HEK293 (cell line): ENCODE data around the gene ICAM4.
A peak's percentile ranks its signal among the peaks of the same experiment; 100 is the strongest.

Experiments used
- CTCF ChIA-PET: fragments of 350-600 bp; formaldehyde crosslinking; extraction: SDS; loops from one replicate; lab custom pipeline; 2021; ENCODE audit warnings: antibody characterized with exemption; lab: Yijun Ruan, JAX
- POLR2A ChIA-PET: fragments of 300-600 bp; formaldehyde crosslinking; extraction: SDS; loops from one replicate; lab custom pipeline; 2020; ENCODE audit warnings: antibody characterized with exemption, inconsistent platforms; lab: Yijun Ruan, JAX
- H3K27ac ChIP-seq: fragments of 200-500 bp; sonication (Bioruptor generic); 2 replicates; pipeline ENCODE4 v1.5.1; 2014; ENCODE audit warnings: low read depth, low read length, control low read depth, inconsistent platforms; ENCODE audit errors: extremely low read depth
- H3K36me3 ChIP-seq, 2 experiments: fragments of 200-500 bp in 1 of 2; sonication (Bioruptor generic) in 1 of 2; 1 replicate in 1 of 2; 2 replicates in 1 of 2; pipeline ENCODE4 v1.5.1; 2014 to 2017; ENCODE audit warnings: inconsistent platforms in 2 of 2, low read length in 2 of 2; ENCODE audit not compliant: control insufficient read depth in 2 of 2, insufficient read depth in 1 of 2
- H3K4me1 ChIP-seq: fragments of 200-500 bp; sonication (Bioruptor generic); 2 replicates; pipeline ENCODE4 v1.5.1; 2014; ENCODE audit warnings: mild to moderate bottlenecking, low read length, inconsistent platforms; ENCODE audit not compliant: control insufficient read depth, insufficient read depth
- H3K4me3 ChIP-seq: 2 replicates; pipeline ENCODE4 v1.5.1; 2011; ENCODE audit warnings: low read depth, mild to moderate bottlenecking, control low read depth, low read length, moderate library complexity
- H3K9me3 ChIP-seq: fragments of 200-500 bp; sonication (Bioruptor generic); 2 replicates; pipeline ENCODE4 v1.5.1; 2014; ENCODE audit warnings: low read depth, low read length, inconsistent platforms; ENCODE audit not compliant: control insufficient read depth, insufficient read depth
- MYNN ChIP-seq: fragments of 450-650 bp; formaldehyde crosslinking; IDR thresholded peaks from 2 replicates; pipeline ENCODE4 v1.5.1; 2016; ENCODE audit warnings: missing biosample characterization, missing genetic modification characterization, borderline replicate concordance
- REPIN1 ChIP-seq: fragments of 450-650 bp; formaldehyde crosslinking; IDR thresholded peaks from 2 replicates; pipeline ENCODE4 v1.5.1; 2017; ENCODE audit warnings: missing biosample characterization, missing genetic modification characterization, low read depth
- SALL2 ChIP-seq: fragments of 450-650 bp; formaldehyde crosslinking; IDR thresholded peaks from 2 replicates; pipeline ENCODE4 v1.5.0; 2017; ENCODE audit warnings: missing biosample characterization, mild to moderate bottlenecking, missing genetic modification characterization, borderline replicate concordance
- ZEB2 ChIP-seq: fragments of 450-650 bp; formaldehyde crosslinking; IDR thresholded peaks from 2 replicates; pipeline ENCODE4 v1.5.1; 2016; ENCODE audit warnings: missing biosample characterization, missing genetic modification characterization
- ZFHX2 ChIP-seq: fragments of 450-650 bp; formaldehyde crosslinking; conservative IDR thresholded peaks from 2 replicates; pipeline ENCODE4 v1.5.1; 2016; ENCODE audit warnings: missing biosample characterization, missing genetic modification characterization
- ZIC2 ChIP-seq: fragments of 450-650 bp; formaldehyde crosslinking; IDR thresholded peaks from 2 replicates; pipeline ENCODE4 v1.5.1; 2016; ENCODE audit warnings: missing biosample characterization, missing genetic modification characterization
- ZNF202 ChIP-seq: fragments of 450-650 bp; formaldehyde crosslinking; IDR thresholded peaks from 2 replicates; pipeline ENCODE4 v1.5.1; 2016; ENCODE audit warnings: missing biosample characterization, missing genetic modification characterization, borderline replicate concordance
- ZNF335 ChIP-seq: fragments of 450-650 bp; formaldehyde crosslinking; conservative IDR thresholded peaks from 2 replicates; pipeline ENCODE4 v1.5.1; 2016; ENCODE audit warnings: missing biosample characterization, missing genetic modification characterization
- ZNF423 ChIP-seq: fragments of 450-650 bp; formaldehyde crosslinking; IDR thresholded peaks from 2 replicates; pipeline ENCODE4 v1.5.1; 2016; ENCODE audit warnings: missing biosample characterization, missing genetic modification characterization
- ZNF530 ChIP-seq: fragments of 450-650 bp; formaldehyde crosslinking; IDR thresholded peaks from 2 replicates; pipeline ENCODE4 v1.5.1; 2016; ENCODE audit warnings: low read depth, missing biosample characterization, missing genetic modification characterization
- ZNF549 ChIP-seq: fragments of 450-650 bp; IDR thresholded peaks from 2 replicates; pipeline ENCODE4 v1.5.1; 2018; ENCODE audit warnings: missing biosample characterization, missing genetic modification characterization, mild to moderate bottlenecking, inconsistent platforms, moderate library complexity
- ZNF555 ChIP-seq: fragments of 450-650 bp; formaldehyde crosslinking; conservative IDR thresholded peaks from 2 replicates; pipeline ENCODE4 v1.5.1; 2017; ENCODE audit warnings: missing biosample characterization, mild to moderate bottlenecking, missing genetic modification characterization, inconsistent platforms
- ZNF596 ChIP-seq: fragments of 450-650 bp; IDR thresholded peaks from 2 replicates; pipeline ENCODE4 v1.5.0; 2018; ENCODE audit warnings: missing biosample characterization, mild to moderate bottlenecking, missing genetic modification characterization, moderate library complexity
- ZNF629 ChIP-seq: fragments of 450-650 bp; formaldehyde crosslinking; IDR thresholded peaks from 2 replicates; pipeline ENCODE4 v1.5.1; 2017; ENCODE audit warnings: missing biosample characterization, missing genetic modification characterization
- ZNF777 ChIP-seq: fragments of 450-650 bp; formaldehyde crosslinking; IDR thresholded peaks from 2 replicates; pipeline ENCODE4 v1.5.1; 2017; ENCODE audit warnings: missing biosample characterization, missing genetic modification characterization, borderline replicate concordance
- ZNF843 ChIP-seq: fragments of 450-650 bp; formaldehyde crosslinking; IDR thresholded peaks from 2 replicates; pipeline ENCODE4 v1.5.1; 2016; ENCODE audit warnings: missing biosample characterization, missing genetic modification characterization
- TF ChIP-seq, protein P1 (sequence below): fragments of 450-650 bp; formaldehyde crosslinking; IDR thresholded peaks from 2 replicates; pipeline ENCODE4 v1.5.1; 2016; ENCODE audit warnings: missing biosample characterization, missing genetic modification characterization
- TF ChIP-seq, protein P2 (sequence below): fragments of 450-650 bp; formaldehyde crosslinking; IDR thresholded peaks from 2 replicates; pipeline ENCODE4 v1.5.1; 2016; ENCODE audit warnings: missing biosample characterization, missing genetic modification characterization
- TF ChIP-seq, protein P3 (sequence below): fragments of 450-650 bp; formaldehyde crosslinking; IDR thresholded peaks from 2 replicates; pipeline ENCODE4 v1.5.1; 2016; ENCODE audit warnings: missing biosample characterization, missing genetic modification characterization, low read depth
- TF ChIP-seq, protein P4 (sequence below): fragments of 450-650 bp; formaldehyde crosslinking; IDR thresholded peaks from 2 replicates; pipeline ENCODE4 v1.5.1; 2017; ENCODE audit warnings: missing biosample characterization, missing genetic modification characterization
- TF ChIP-seq, protein P5 (sequence below): fragments of 450-650 bp; IDR thresholded peaks from 2 replicates; pipeline ENCODE4 v1.5.1; 2018; ENCODE audit warnings: missing biosample characterization, missing genetic modification characterization
- TF ChIP-seq, protein P6 (sequence below): fragments of 450-650 bp; formaldehyde crosslinking; IDR thresholded peaks from 2 replicates; pipeline ENCODE4 v1.5.1; 2016; ENCODE audit warnings: missing biosample characterization, missing genetic modification characterization

The ICAM4 gene

DNA sequence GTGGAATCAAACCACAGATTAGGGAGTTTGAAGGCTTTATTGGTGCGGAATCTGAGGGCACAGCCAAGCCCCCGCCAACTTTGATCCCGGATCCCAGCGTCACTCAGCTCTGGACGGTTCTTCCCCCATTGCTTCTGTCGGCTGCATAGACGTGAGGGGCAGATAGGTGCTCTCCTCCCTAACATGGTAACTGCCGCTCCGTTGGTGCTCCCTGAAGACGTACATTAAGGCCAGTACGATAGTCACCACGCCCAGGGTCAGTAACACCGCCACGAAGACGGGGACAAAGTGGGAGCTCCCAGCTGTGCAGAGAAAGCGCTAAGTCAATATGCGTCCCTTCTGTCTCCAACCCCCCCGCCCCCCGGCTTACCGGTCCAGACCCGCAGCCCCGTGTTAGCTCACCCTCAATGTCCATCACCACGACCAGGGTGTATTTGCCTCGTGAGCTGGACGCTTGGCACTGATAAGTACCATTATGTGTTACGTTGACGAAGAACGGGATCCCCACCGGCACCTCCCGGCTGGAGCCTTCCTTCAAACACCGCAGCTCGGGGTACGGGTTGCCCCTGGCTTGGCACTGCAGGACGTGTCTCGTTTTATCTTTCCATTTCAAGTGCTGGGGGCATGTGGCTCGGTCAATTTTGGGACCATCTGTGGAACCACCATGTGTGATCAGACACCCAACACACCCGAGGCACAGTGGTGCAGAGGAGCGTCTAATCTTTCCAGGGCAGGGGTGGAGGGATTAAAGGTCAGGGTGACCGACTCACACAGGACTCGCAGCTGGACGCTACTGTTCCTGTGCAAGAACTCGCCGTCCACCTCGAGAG lies 47.2 kb downstream of the ICAM4 start (continued):
- TF ChIP-seq, protein P1, sequence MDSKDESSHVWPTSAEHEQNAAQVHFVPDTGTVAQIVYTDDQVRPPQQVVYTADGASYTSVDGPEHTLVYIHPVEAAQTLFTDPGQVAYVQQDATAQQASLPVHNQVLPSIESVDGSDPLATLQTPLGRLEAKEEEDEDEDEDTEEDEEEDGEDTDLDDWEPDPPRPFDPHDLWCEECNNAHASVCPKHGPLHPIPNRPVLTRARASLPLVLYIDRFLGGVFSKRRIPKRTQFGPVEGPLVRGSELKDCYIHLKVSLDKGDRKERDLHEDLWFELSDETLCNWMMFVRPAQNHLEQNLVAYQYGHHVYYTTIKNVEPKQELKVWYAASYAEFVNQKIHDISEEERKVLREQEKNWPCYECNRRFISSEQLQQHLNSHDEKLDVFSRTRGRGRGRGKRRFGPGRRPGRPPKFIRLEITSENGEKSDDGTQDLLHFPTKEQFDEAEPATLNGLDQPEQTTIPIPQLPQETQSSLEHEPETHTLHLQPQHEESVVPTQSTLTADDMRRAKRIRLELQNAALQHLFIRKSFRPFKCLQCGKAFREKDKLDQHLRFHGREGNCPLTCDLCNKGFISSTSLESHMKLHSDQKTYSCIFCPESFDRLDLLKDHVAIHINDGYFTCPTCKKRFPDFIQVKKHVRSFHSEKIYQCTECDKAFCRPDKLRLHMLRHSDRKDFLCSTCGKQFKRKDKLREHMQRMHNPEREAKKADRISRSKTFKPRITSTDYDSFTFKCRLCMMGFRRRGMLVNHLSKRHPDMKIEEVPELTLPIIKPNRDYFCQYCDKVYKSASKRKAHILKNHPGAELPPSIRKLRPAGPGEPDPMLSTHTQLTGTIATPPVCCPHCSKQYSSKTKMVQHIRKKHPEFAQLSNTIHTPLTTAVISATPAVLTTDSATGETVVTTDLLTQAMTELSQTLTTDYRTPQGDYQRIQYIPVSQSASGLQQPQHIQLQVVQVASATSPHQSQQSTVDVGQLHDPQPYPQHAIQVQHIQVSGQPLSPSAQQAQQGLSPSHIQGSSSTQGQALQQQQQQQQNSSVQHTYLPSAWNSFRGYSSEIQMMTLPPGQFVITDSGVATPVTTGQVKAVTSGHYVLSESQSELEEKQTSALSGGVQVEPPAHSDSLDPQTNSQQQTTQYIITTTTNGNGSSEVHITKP (tag by site-specific recombination): peak; percentile 98
- TF ChIP-seq REPIN1 (no peak), ZNF777 (peak; percentile 83; the same call in 1 of the 2 replicates), ZNF596 (tag by site-specific recombination) (no peak), ZIC2 (tag by site-specific recombination) (0 out of 2 replicates have a peak, but pooled peaks have one; percentile 11)
- TF ChIP-seq, protein P2, sequence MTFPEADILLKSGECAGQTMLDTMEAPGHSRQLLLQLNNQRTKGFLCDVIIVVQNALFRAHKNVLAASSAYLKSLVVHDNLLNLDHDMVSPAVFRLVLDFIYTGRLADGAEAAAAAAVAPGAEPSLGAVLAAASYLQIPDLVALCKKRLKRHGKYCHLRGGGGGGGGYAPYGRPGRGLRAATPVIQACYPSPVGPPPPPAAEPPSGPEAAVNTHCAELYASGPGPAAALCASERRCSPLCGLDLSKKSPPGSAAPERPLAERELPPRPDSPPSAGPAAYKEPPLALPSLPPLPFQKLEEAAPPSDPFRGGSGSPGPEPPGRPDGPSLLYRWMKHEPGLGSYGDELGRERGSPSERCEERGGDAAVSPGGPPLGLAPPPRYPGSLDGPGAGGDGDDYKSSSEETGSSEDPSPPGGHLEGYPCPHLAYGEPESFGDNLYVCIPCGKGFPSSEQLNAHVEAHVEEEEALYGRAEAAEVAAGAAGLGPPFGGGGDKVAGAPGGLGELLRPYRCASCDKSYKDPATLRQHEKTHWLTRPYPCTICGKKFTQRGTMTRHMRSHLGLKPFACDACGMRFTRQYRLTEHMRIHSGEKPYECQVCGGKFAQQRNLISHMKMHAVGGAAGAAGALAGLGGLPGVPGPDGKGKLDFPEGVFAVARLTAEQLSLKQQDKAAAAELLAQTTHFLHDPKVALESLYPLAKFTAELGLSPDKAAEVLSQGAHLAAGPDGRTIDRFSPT (tag by site-specific recombination): peak; percentile 68
- TF ChIP-seq, protein P3, sequence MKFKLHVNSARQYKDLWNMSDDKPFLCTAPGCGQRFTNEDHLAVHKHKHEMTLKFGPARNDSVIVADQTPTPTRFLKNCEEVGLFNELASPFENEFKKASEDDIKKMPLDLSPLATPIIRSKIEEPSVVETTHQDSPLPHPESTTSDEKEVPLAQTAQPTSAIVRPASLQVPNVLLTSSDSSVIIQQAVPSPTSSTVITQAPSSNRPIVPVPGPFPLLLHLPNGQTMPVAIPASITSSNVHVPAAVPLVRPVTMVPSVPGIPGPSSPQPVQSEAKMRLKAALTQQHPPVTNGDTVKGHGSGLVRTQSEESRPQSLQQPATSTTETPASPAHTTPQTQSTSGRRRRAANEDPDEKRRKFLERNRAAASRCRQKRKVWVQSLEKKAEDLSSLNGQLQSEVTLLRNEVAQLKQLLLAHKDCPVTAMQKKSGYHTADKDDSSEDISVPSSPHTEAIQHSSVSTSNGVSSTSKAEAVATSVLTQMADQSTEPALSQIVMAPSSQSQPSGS (tag by site-specific recombination): no peak

DNA sequence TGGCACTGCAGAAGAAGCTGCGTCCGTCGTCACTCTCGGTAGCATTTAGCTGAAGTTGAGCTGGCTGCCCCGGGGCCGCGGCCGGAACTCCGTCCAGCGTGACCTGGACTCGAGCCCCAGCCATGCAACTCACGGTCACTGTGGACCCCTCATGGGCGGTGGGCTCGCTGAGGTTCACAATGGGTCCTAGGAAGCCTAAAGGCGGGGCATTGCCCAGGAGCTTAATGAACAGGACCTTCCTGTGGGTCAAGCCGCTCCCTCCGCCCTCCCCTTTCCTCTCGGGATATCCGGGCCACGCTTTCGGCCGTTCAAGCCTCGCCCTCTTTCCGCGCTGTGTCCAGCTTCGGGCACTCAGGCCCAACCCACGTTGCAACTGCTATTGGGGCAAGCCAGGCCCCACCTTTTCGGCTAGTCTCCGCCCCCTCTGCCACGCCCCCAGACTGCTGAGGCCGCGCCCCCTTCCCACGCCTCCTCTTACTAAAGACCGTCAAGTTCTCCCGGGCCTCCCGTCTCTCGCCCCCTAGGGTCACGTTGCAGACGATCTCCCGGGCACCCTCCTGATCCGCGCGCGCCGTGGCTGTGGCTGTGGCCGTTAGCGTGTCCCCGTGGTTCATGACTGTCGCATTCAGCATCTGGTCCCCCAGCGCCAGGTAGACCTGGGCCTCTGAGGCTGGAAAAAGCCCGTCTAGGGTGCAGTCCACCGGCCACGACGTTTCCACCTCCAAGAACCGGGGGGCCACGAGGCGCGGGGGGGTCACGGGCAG lies 48.0 kb downstream of the ICAM4 start:
- Histone ChIP-seq H3K4me3 (peak overlapping the region; percentile 92), H3K4me1 (no peaks in the 10 kb centered on the region), H3K9me3 (no peaks in the 10 kb centered on the region), H3K36me3 (peaks cover 3 to 22% of the 10 kb centered on the region in 2 experiments; a peak in 2 of 3 replicates), H3K27ac (no peak overlapping the region)
- POLR2A ChIA-PET: interaction anchor here (0.6 to 2.9 kb wide), 12 partner anchors 9 to 781 kb away, joined by 3 to 32 read pairs (median 6); partner anchors contain the start of genes FDX2, ICAM5 and TYK2
- CTCF ChIA-PET: interaction anchor here (0.6 to 2.8 kb wide), 9 partner anchors 11 to 409 kb away, joined by 3 to 19 read pairs (median 5); no protein-coding TSS in a partner anchor
- TF ChIP-seq ZNF423: no peak
- TF ChIP-seq ZFHX2 (tag by site-specific recombination): peak; percentile 89
- TF ChIP-seq ZNF629 (tag by site-specific recombination): 0 out of 2 replicates have a peak, but pooled peaks have one; percentile 11
- no peak for TF ChIP-seq ZNF843
- TF ChIP-seq, protein P4, sequence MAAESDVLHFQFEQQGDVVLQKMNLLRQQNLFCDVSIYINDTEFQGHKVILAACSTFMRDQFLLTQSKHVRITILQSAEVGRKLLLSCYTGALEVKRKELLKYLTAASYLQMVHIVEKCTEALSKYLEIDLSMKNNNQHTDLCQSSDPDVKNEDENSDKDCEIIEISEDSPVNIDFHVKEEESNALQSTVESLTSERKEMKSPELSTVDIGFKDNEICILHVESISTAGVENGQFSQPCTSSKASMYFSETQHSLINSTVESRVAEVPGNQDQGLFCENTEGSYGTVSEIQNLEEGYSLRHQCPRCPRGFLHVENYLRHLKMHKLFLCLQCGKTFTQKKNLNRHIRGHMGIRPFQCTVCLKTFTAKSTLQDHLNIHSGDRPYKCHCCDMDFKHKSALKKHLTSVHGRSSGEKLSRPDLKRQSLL (tag by site-specific recombination): no peak
- no peak for TF ChIP-seq ZNF530
- TF ChIP-seq MYNN (tag by site-specific recombination): no peak
- TF ChIP-seq ZNF555: no peak
- TF ChIP-seq ZEB2 (tag by site-specific recombination): no peak
- no peak for TF ChIP-seq ZNF202 (tag by site-specific recombination)
- TF ChIP-seq, protein P5, sequence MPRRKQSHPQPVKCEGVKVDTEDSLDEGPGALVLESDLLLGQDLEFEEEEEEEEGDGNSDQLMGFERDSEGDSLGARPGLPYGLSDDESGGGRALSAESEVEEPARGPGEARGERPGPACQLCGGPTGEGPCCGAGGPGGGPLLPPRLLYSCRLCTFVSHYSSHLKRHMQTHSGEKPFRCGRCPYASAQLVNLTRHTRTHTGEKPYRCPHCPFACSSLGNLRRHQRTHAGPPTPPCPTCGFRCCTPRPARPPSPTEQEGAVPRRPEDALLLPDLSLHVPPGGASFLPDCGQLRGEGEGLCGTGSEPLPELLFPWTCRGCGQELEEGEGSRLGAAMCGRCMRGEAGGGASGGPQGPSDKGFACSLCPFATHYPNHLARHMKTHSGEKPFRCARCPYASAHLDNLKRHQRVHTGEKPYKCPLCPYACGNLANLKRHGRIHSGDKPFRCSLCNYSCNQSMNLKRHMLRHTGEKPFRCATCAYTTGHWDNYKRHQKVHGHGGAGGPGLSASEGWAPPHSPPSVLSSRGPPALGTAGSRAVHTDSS: no peak
- TF ChIP-seq, protein P6, sequence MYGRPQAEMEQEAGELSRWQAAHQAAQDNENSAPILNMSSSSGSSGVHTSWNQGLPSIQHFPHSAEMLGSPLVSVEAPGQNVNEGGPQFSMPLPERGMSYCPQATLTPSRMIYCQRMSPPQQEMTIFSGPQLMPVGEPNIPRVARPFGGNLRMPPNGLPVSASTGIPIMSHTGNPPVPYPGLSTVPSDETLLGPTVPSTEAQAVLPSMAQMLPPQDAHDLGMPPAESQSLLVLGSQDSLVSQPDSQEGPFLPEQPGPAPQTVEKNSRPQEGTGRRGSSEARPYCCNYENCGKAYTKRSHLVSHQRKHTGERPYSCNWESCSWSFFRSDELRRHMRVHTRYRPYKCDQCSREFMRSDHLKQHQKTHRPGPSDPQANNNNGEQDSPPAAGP: 0 out of 2 replicates have a peak, but pooled peaks have one; percentile 16
- no peak for TF ChIP-seq ZNF549 (tag by site-specific recombination)
- TF ChIP-seq ZNF335 (tag by site-specific recombination): peak; percentile 74
- TF ChIP-seq SALL2 (tag by site-specific recombination): no peak
